Fibroblast of lung (primary cell): ENCODE data around the gene OCIAD1.
"Not testable (repeated sequence)": the region's sequence is repeated elsewhere in the genome, so short reads cannot be mapped to it uniquely, and the experiment has no call there.

Experiments
- EZH2 ChIP-seq: IDR thresholded peaks from 2 replicates; pipeline ENCODE4 v1.5.1; 2012; ENCODE audit warnings: low read length, control low read depth, mild to moderate bottlenecking; ENCODE audit errors: missing control alignments
- TF ChIP-seq, protein P1 (sequence below), 2 donors: IDR thresholded peaks in 1 of 2; conservative IDR thresholded peaks in 1 of 2; 1 replicate in 1 of 2; 2 replicates in 1 of 2; pipeline ENCODE4 v1.5.1; 2011 to 2012; ENCODE audit warnings: low read length in 2 of 2, control low read depth in 1 of 2, inconsistent platforms in 1 of 2, low read depth in 1 of 2, mild to moderate bottlenecking in 1 of 2

DNA sequence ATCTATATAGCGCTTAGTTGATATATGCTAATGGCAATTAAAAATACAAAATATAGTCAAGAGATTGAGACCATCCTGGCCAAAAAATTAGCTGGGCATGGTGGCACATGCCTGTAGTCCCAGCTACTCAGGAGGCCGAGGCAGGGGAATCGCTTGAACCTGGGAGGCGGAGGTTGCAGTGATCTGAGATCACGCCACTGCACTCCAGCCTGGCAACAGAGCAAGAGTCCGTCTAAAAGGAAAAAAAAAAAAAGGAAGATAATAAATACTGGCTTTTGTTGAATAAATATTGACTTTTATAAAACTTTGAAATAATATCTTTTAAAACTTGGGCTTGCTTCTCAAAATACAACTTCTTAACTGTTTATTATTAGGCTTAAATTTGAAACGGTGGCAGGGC lies 14.6 kb upstream of the OCIAD1 start:
- TF ChIP-seq, protein P1, sequence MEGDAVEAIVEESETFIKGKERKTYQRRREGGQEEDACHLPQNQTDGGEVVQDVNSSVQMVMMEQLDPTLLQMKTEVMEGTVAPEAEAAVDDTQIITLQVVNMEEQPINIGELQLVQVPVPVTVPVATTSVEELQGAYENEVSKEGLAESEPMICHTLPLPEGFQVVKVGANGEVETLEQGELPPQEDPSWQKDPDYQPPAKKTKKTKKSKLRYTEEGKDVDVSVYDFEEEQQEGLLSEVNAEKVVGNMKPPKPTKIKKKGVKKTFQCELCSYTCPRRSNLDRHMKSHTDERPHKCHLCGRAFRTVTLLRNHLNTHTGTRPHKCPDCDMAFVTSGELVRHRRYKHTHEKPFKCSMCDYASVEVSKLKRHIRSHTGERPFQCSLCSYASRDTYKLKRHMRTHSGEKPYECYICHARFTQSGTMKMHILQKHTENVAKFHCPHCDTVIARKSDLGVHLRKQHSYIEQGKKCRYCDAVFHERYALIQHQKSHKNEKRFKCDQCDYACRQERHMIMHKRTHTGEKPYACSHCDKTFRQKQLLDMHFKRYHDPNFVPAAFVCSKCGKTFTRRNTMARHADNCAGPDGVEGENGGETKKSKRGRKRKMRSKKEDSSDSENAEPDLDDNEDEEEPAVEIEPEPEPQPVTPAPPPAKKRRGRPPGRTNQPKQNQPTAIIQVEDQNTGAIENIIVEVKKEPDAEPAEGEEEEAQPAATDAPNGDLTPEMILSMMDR (conservative IDR thresholded peaks at IDR 0.05 in 1 of 2, IDR thresholded peaks at IDR 0.05 in 1 of 2; ENCODE audit: low read depth in 1 of 2, low read length in 2 of 2) = not testable (repeated sequence)
- not testable (repeated sequence) for TF ChIP-seq EZH2
